Measurements from ENCODE around the gene KRTAP10-4. TPM values are rescaled to one million over a fixed set of nuclear protein-coding genes. Genes with fewer than 3 reads are reported as not detected.
"Not testable (repeated sequence)": the region's sequence is repeated elsewhere in the genome, so short reads cannot be mapped to it uniquely, and the experiment has no call there.

The KRTAP10-4 gene
- total RNA-seq, 1 experiment from 2014 or later: not detected

DNA sequence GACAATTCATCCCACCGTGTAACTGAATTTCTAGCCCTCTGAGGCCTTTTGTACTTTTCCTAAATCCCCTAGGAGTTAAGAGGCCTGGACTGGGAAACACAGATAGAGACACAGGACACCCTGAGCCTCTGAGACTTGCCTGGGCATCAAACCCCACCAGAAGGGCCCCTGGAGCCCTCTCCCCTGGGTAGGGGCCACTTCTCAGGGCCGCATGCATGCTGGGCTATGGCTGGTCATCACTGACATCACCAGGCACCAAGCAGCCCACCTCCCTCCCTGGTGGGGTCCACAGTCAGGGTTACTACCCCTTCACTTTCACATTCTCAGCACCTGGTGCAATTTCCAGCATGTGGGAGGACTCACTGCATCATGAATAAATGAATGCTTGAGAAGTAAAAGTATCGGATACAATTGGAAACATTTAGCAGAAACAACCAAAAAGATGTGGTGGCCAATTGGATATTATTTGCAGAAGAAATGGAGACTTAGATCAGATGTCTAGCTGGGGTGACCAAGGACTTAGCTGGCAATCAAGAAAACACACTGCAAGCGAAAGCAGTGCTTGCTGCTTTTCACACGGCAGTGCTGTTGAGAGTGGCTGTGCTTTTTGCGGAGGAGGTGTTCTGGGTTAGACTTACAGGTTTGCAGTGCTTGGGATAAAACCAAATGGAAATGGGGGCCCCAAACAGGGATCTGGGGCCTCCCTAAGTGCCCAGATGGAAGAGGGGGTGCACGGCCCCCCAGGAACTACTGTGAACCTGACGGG lies 25.9 kb downstream of the KRTAP10-4 start:
- Histone ChIP-seq H3K9me3 (replicated peaks) (no peaks in the 10 kb centered on the region), H3K4me3 (no peak overlapping the region), H3K27ac (no peak overlapping the region), H3K27me3 (replicated peaks) (peaks cover 12% of the 10 kb centered on the region; the same call in 1 of the 2 replicates), H3K36me3 (no peaks in the 10 kb centered on the region), H3K4me1 (replicated peaks) (no peaks in the 10 kb centered on the region)
- peak in 1 of 2 experiments; percentile 34 for DNase-seq (ENCODE audit: low read depth in 1 of 2, low spot score in 2 of 2)

DNA sequence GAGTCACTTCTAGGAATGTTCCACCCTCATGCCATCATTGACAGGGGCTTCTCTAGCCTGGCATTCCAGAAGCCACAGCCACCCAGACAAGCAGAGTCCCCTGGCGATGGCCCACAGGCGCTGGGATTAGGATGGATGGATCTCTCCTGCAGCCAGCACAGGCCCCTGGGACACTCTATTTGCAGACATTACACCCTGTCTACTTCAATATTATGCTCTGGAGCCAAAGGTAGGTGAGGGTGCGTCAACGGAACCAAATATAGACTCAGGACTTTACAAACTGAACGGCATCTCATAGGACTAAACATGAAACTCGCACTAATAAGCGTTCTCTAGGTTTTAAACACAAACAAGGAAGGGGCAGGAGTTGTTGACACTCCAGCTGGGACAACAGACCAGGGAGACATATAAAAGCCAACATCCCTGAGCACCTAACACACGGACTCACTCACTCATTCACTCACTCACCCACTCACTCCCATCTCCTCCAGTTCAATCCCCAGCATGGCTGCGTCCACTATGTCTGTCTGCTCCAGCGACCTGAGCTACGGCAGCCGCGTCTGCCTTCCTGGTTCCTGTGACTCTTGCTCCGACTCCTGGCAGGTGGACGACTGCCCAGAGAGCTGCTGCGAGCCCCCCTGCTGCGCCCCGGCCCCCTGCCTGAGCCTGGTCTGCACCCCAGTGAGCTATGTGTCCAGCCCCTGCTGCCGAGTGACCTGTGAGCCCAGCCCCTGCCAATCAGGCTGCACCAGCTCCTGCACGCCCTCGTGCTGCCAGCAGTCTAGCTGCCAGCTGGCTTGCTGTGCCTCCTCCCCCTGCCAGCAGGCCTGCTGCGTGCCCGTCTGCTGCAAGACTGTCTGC lies 26.8 kb downstream of the KRTAP10-4 start, which contains the start of gene KRTAP10-7:
TSS of gene KRTAP10-7 (plus strand) at position 480 of the 861 bp plus-strand sequence. CDS start at position 505, 25 bp downstream.
- H3K9me3 ChIP-seq (replicated peaks); DNase-seq (ENCODE audit: low read depth in 1 of 2, low spot score in 2 of 2); H3K36me3 ChIP-seq; H3K27ac ChIP-seq; H3K4me3 ChIP-seq; H3K4me1 ChIP-seq (replicated peaks): not testable (repeated sequence)
- H3K27me3 ChIP-seq (replicated peaks): peaks cover 16% of the 10 kb centered on the region; the same call in 1 of the 2 replicates

DNA sequence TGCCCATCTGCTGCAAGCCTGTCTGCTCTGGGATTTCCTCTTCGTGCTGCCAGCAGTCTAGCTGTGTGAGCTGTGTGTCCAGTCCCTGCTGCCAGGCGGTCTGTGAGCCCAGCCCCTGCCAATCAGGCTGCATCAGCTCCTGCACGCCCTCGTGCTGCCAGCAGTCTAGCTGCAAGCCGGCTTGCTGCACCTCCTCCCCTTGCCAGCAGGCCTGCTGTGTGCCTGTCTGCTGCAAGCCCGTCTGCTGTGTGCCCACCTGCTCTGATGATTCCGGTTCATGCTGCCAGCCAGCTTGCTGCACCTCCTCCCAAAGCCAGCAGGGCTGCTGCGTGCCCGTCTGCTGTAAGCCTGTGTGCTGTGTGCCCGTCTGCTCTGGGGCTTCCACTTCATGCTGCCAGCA lies 27.6 kb downstream of the KRTAP10-4 start:
- peaks cover 17% of the 10 kb centered on the region; the same call in 1 of the 2 replicates for H3K27me3 ChIP-seq (replicated peaks)

DNA sequence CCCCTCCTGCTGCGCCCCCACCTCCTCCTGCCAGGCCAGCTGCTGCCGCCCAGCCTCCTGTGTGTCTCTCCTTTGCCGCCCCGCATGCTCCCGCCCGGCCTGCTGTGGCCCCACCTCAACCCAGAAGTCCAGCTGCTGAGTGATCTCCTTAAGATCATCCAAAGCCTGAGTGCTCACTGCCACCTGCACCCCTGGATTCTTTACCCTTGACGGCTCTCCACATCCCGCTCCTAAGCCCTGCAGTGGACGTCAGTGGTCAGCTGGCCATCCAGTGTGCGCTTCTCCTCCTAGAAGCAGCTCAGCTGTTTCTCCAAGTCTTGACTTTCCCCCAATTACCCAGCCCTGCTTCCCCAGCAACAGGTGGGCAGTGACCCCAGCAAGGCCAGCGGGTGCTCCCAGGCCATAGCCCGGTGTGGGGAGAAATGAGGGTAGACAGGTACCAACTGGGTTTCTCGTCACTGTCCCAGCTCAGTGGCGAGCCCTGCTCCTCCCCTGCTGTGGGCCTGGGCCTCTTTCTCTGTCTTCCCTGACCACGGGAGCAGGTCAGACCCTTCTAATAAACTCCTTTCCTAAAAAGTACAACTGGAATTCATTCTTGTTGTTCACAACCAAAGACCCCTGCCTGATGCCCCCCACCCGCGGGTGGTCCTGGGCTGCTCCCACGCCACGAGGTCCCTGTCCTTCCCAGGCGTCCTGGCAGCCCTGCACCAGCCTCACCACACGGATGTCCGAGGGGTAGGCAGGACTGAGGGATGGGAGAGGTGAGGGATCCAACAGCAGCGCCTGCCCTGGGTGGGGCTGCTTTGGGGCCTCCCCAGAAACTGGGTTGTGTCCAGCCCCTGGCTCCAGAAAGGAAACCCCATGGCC lies 28.3 kb downstream of the KRTAP10-4 start:
- H3K9me3 ChIP-seq (replicated peaks): no peaks in the 10 kb centered on the region
- no peak for DNase-seq (ENCODE audit: low read depth in 1 of 2, low spot score in 2 of 2)
- H3K27ac ChIP-seq: no peak overlapping the region
- H3K36me3 ChIP-seq: no peaks in the 10 kb centered on the region
- peaks cover 14% of the 10 kb centered on the region; the same call in 1 of the 2 replicates for H3K27me3 ChIP-seq (replicated peaks)
- no peak overlapping the region for H3K4me3 ChIP-seq
- no peaks in the 10 kb centered on the region for H3K4me1 ChIP-seq (replicated peaks)

More for the DNA sequence above, 27.6 kb downstream of the KRTAP10-4 start:
- not testable (repeated sequence) for H3K36me3 ChIP-seq; H3K9me3 ChIP-seq (replicated peaks); H3K4me3 ChIP-seq; H3K4me1 ChIP-seq (replicated peaks); DNase-seq (ENCODE audit: low read depth in 1 of 2, low spot score in 2 of 2); H3K27ac ChIP-seq

DNA sequence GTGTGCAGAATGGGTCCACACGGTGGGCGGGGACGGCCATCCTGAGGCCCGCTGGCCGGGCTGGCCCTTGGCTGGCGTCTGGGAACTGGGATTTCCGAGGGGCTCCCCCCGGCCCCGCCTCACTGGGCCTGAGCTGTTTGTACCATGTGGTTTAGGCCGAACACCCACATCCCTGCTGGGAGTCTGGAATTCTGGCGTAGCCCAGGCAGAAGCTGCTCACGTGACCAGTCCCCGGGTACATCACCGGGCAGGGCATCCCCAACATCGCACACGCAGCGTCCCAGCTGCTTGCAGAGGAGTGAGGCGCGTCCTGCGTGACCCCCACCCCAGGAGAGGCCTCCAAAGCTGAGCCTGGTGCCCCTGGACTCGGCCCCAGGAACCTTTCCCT lies 28.9 kb downstream of the KRTAP10-4 start:
- Histone ChIP-seq H3K4me1 (replicated peaks) (no peaks in the 10 kb centered on the region), H3K9me3 (replicated peaks) (no peaks in the 10 kb centered on the region), H3K4me3 (no peak overlapping the region), H3K27ac (no peak overlapping the region), H3K36me3 (no peaks in the 10 kb centered on the region), H3K27me3 (replicated peaks) (peaks cover 10% of the 10 kb centered on the region; the same call in 1 of the 2 replicates)
- DNase-seq (ENCODE audit: low read depth in 1 of 2, low spot score in 2 of 2): no peak

DNA sequence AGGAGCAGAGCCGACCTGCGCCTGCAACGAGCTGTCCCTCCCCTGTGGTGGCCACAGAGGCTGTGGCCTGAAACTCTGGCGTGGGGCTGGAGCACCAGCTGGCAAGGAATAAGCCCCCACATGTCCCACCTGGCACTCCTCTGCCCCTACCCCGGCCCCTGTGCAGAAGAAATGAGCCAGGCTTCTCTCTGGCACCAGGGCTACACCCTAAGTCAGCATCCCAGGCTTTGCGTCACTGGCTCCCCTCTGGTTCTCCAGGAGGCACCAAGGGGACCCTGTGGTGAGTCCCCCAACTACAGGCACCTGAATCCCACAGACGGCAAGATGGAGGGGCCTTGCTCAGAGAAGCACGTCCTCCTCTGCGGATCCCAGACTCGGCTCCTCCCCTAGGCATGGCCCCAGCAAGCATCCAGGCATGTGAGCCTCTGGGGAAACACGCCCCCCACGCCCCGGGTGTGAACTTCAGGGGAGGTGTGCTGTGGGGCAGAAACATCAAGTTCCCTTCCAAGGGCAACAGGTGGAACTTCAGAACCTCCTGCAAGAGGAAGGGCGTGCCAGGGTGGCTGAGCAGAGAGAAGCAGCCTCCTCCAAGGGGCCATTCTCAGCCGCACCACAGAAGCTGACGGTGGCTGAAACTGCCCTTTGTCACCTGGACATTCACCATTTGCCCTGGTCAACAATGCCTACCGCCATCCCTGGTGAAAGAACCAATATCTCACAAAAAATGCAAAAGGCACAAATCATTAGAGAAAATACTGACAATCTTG lies 29.8 kb downstream of the KRTAP10-4 start:
- Histone ChIP-seq H3K27ac (no peak overlapping the region), H3K27me3 (replicated peaks) (peaks cover 10% of the 10 kb centered on the region; the same call in 1 of the 2 replicates), H3K4me1 (replicated peaks) (no peaks in the 10 kb centered on the region), H3K36me3 (no peaks in the 10 kb centered on the region), H3K4me3 (no peak overlapping the region), H3K9me3 (replicated peaks) (no peaks in the 10 kb centered on the region)
- no peak for DNase-seq (ENCODE audit: low read depth in 1 of 2, low spot score in 2 of 2)

DNA sequence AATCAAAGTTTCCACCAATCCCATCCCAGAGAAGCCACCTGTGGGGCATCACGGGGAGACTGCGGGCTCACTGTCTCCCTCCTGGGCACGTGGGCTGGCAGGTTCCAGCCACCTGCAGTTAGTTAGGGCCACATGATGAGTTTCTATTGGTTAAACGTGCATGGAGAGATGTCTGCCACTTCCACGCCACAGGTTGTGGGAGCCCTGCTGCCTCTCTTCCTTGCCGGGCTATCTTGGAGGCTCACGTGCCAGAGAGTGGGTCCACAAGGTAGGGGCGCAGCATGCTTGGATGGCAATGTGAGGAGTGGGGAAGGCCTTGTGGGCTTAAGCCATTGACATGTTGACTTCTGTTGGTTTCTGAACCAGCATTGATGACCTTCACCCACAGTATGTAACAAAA lies 30.4 kb downstream of the KRTAP10-4 start:
- peaks cover 7% of the 10 kb centered on the region; the same call in 1 of the 2 replicates for H3K27me3 ChIP-seq (replicated peaks)
- no peaks in the 10 kb centered on the region for H3K4me1 ChIP-seq (replicated peaks)
- H3K36me3 ChIP-seq: no peaks in the 10 kb centered on the region
- DNase-seq (ENCODE audit: low read depth in 1 of 2, low spot score in 2 of 2): no peak
- H3K9me3 ChIP-seq (replicated peaks): no peaks in the 10 kb centered on the region
- no peak overlapping the region for H3K4me3 ChIP-seq
- no peak overlapping the region for H3K27ac ChIP-seq

DNA sequence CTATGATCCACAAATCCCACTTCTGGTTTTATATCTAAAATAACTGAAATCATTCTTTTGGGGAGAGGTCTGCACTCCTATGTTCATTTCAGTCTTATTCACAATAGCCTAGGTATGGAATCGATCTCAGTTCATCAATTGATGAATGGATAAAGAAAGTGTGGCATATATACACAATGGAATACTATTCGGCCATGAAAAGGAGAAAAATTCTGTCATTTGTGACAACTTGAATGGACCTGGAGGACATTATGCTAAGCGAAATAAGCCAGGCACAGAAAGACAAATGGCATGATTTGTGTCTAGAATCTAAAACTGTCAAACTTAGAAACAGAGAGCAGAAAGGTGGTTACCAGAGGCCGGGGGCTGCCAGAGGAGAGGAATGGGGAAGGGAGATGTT lies 33.0 kb downstream of the KRTAP10-4 start:
- H3K27me3 ChIP-seq (replicated peaks): peaks cover 11% of the 10 kb centered on the region; the same call in 1 of the 2 replicates
- H3K36me3 ChIP-seq: no peaks in the 10 kb centered on the region
- DNase-seq (ENCODE audit: low read depth in 1 of 2, low spot score in 2 of 2): peak in 1 of 2 experiments; percentile 14
- no peaks in the 10 kb centered on the region for H3K4me1 ChIP-seq (replicated peaks)
- no peak overlapping the region for H3K27ac ChIP-seq
- no peak overlapping the region for H3K4me3 ChIP-seq
- H3K9me3 ChIP-seq (replicated peaks): peaks cover 7% of the 10 kb centered on the region

DNA sequence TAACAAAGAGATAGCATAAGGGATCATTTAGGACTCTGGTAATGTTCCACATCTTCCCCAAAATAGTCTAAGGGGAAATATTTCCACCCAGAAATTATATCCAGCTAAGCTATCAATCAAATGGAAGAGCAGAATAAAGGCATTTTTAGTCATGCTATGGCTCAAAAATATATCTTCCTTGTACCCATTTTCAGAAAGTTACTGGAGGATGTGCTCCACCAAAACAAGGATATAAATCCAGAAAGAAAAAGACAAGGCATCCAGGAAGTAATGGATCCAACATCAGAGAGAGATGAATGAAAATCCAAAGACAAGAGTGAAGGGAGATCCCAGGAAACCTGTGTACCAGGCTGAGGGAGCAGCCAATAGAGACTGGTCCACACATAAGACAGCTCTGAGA lies 35.7 kb downstream of the KRTAP10-4 start:
- DNase-seq (ENCODE audit: low read depth in 1 of 2, low spot score in 2 of 2): no peak
- H3K27me3 ChIP-seq (replicated peaks): peaks cover 10% of the 10 kb centered on the region; the same call in 1 of the 2 replicates
- no peaks in the 10 kb centered on the region for H3K4me1 ChIP-seq (replicated peaks)
- H3K4me3 ChIP-seq: no peak overlapping the region
- no peak overlapping the region for H3K27ac ChIP-seq
- peaks cover 7% of the 10 kb centered on the region for H3K9me3 ChIP-seq (replicated peaks)
- H3K36me3 ChIP-seq: no peaks in the 10 kb centered on the region

DNA sequence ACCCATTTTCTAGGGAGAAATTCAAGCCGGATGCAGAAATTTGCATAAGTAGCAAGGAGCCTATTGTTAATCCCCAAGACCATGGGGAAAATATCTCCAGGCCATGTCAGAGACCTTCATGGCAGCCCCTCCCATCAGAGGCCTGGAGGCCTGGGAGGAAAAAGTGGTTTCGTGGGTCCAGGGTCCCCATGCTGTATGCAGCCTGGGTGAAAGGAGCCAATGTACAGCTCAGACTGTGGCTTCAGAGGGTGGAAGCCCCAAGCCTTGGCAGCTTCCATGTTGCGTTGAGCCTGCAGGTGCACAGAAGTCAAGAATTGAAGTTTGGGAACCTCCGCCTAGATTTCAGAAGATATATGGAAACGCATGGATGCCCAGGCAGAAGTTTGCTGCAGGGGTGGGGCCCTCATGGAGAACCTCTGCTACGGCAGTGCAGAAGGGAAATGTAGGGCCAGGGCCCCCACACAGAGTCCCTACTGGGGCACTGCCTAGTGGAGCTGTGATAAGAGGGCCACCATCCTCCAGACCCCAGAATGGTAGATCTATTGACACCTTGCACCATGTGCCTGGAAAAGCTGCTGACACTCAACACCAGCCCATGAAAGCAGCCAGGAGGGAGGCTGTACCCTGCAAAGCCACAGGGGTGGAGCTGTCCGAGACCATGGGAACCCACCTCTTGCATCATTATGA lies 36.8 kb downstream of the KRTAP10-4 start:
- not testable (repeated sequence) for H3K36me3 ChIP-seq; H3K4me3 ChIP-seq; H3K27ac ChIP-seq; H3K4me1 ChIP-seq (replicated peaks); DNase-seq (ENCODE audit: low read depth in 1 of 2, low spot score in 2 of 2); H3K9me3 ChIP-seq (replicated peaks); H3K27me3 ChIP-seq (replicated peaks)

DNA sequence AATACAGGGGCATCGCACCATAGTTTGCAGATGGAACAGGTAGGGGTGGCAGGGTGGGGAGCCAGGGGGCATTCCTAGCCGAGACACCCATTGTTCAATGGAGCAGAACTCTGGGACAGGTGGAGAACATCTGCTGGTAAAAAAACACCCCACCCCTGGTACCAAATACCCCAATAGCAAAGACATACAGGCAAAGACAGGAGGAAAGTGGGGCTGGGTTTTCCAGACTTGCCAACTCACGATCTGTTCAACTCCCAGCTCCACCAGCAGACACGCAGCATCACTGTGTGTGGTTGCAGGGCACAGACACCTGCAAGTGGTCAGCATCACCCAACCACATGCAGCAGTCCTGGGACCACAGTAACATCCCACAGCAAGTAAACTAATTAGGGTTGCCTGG lies 38.0 kb downstream of the KRTAP10-4 start:
- Histone ChIP-seq H3K36me3 (no peaks in the 10 kb centered on the region), H3K27me3 (replicated peaks) (peaks cover 9% of the 10 kb centered on the region; the same call in 1 of the 2 replicates), H3K4me1 (replicated peaks) (no peaks in the 10 kb centered on the region), H3K27ac (no peak overlapping the region), H3K4me3 (no peak overlapping the region), H3K9me3 (replicated peaks) (peaks cover 7% of the 10 kb centered on the region)
- no peak for DNase-seq (ENCODE audit: low read depth in 1 of 2, low spot score in 2 of 2)

DNA sequence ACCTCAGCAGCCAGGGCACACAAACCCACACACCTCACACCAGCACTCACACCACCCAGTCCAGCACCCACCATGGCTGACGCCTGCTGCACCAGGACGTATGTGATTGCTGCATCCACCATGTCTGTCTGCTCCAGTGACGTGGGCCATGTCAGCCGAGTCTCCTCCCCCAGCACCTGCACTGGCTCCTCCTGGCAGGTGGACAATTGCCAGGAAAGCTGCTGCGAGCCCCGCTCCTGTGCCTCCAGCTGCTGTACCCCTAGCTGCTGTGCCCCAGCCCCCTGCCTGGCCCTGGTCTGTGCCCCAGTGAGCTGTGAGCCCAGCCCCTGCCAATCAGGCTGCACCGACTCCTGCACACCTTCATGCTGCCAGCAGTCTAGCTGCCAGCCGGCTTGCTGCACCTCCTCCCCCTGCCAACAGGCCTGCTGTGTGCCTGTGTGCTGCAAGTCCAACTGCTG lies 38.5 kb downstream of the KRTAP10-4 start, which contains the start of gene KRTAP10-8:
TSS of gene KRTAP10-8 (plus strand) at position 51 of the 458 bp plus-strand sequence. CDS start at position 73, 22 bp downstream.
- Histone ChIP-seq H3K36me3 (no peaks in the 10 kb centered on the region), H3K4me1 (replicated peaks) (no peaks in the 10 kb centered on the region), H3K27ac (no peak within 1 kb of the TSS), H3K4me3 (no peak within 1 kb of the TSS), H3K9me3 (replicated peaks) (peaks cover 7% of the 10 kb centered on the region), H3K27me3 (replicated peaks) (peaks cover 9% of the 10 kb centered on the region; the same call in 1 of the 2 replicates)
- DNase-seq (ENCODE audit: low read depth in 1 of 2, low spot score in 2 of 2): no peak

All from SJSA1 (cell line).